Measurements from ENCODE around the gene TGFBR3. TPM values are rescaled to one million over a fixed set of nuclear protein-coding genes. Genes with fewer than 3 reads are reported as not detected.
A peak's percentile ranks its signal among the peaks of the same experiment; 100 is the strongest.

Gene TGFBR3
- total RNA-seq, 1 donor from 2014 or later: 102 TPM

GRCh38 chr1:91733108-91733710 is 152.7 kb downstream of the TGFBR3 start:
- no peak for DNase-seq (ENCODE audit: low spot score)

GRCh38 chr1:91732291-91733107 is 153.5 kb downstream of the TGFBR3 start:
- peak; percentile 54 for DNase-seq (ENCODE audit: low spot score)

- DNase-seq (ENCODE audit: low spot score): no peak
Observed at GRCh38 chr1:91731815-91732214, 154.1 kb downstream of the TGFBR3 start.

- DNase-seq (ENCODE audit: low spot score): no peak
Observed at GRCh38 chr1:91730801-91731732, 154.9 kb downstream of the TGFBR3 start.

DNA sequence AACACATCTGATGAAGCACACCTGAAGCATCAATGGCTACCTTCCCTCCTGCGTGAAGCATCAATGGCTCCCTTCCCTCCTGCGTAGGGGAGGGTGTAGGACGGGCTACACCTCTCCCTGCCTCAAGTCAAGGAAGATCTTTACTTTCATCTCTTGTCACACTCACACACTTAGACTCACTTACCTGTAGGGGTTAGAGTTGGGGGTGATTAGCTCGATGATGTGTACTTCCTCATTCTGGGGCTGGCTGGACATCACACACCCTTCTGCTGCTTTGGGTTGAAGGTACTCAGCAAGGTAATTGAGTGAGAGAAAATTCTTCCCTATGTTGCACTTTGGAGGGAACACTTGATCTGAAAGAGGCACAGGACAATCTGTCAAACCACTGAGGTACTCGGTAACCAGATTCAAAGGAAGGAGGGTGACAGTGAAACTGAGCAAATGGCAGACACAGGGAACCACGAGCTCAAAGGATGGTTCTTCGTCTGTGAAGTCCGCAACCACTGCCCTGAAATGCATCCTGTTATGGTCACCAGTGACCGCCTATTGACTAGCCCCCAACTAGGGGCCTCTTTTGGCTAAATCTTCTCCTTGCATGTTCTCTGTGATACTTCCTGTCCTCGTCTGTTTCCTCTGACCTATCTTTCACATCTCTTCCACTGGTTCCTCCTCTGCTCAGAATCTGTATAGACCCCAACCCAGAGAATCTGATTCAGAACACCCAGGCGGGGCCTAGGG is 156.2 kb downstream of the TGFBR3 start:
- DNase-seq (ENCODE audit: low spot score): no peak

- no peak for DNase-seq (ENCODE audit: low spot score)
Observed at GRCh38 chr1:91727763-91728162, 158.2 kb downstream of the TGFBR3 start.

GRCh38 chr1:91725989-91726721 is 159.8 kb downstream of the TGFBR3 start:
- no peak for DNase-seq (ENCODE audit: low spot score)

- no peak for DNase-seq (ENCODE audit: low spot score)
Observed at GRCh38 chr1:91725618-91725988, 160.3 kb downstream of the TGFBR3 start.

DNA sequence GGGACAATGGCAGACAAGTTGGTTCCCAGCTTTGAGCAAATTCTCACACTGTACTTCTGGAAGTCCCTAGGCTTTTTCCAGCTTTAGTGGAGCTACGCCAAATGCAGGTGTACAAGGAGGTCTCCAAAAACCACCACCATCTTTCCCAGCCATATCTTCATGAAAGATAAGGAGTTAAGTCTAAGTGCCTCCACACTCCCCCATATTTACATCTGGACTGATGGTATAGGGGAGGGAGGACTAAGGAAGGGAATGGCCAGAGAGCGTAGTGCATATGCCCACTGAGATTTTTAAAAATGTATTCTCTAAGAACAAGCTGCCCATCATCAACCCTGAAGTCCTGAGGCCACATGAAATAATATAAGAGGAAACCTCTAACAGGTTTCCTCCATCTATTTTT is 161.3 kb downstream of the TGFBR3 start:
- no peak for DNase-seq (ENCODE audit: low spot score)

- DNase-seq (ENCODE audit: low spot score): no peak
Observed at GRCh38 chr1:91724231-91724630, 161.7 kb downstream of the TGFBR3 start.

- no peak for DNase-seq (ENCODE audit: low spot score)
Observed at GRCh38 chr1:91720044-91720443, 165.9 kb downstream of the TGFBR3 start.

DNA sequence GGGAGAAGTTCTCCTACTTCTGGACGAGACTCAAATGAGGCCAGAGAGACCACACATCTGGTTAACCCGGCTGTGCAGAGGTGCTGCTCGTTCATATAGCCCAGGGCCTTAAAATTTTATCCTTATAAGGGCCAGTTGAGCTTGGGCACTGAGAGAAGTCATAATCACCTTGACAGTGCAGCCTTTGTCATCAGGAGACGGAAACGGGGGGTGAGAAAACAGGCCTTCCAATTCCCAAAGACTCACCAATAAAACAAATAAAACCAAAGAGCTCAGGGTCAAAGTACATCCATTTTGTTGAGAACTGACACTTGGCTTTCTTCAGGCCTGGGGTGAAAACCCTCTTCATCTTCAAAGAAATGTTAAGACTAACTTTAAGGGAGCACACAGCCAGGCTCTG is 167.1 kb downstream of the TGFBR3 start:
- DNase-seq (ENCODE audit: low spot score): no peak

GRCh38 chr1:91718368-91718767 is 167.6 kb downstream of the TGFBR3 start:
- no peak for DNase-seq (ENCODE audit: low spot score)

GRCh38 chr1:91717839-91718238 is 168.1 kb downstream of the TGFBR3 start:
- DNase-seq (ENCODE audit: low spot score): no peak

GRCh38 chr1:91716339-91716738 is 169.6 kb downstream of the TGFBR3 start:
- DNase-seq (ENCODE audit: low spot score): no peak

- no peak for DNase-seq (ENCODE audit: low spot score)
Observed at GRCh38 chr1:91715416-91716000, 170.4 kb downstream of the TGFBR3 start.

GRCh38 chr1:91714867-91715381 is 171.0 kb downstream of the TGFBR3 start:
- DNase-seq (ENCODE audit: low spot score): no peak

- DNase-seq (ENCODE audit: low spot score): no peak
Observed at GRCh38 chr1:91712981-91713841, 172.7 kb downstream of the TGFBR3 start.

DNA sequence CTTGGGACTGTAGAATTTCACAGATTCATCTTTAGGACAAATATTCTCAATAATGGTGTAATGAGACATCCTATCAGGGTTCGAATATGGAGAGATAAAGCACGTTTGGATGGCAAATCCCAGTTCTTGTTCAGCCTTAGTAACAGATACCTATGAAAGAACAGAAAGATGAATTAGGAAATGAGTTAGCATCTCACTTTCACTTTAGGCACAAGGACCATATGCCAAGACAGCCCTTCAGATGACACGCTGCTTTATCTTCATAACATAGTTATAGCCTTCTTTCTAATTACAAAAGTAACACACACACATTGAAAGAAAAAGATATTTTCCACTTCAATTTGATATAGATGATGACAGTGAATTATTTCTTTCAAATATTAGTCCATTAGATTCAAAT is 173.6 kb downstream of the TGFBR3 start:
- DNase-seq (ENCODE audit: low spot score): no peak
